SK-N-SH (cell line): Measurements from ENCODE around the gene HTR3E. TPM values are rescaled to one million over a fixed set of nuclear protein-coding genes. Genes with fewer than 3 reads are reported as not detected.

Experiments
- CTCF ChIA-PET: fragments of 300-600, 350-600 bp; formaldehyde crosslinking; extraction: SDS; loops from one replicate; lab custom pipeline; 2021; lab: Yijun Ruan, JAX
- POLR2A ChIA-PET: fragments of 350-600 bp; sonication (Branson Sonifier 250); formaldehyde crosslinking; extraction: SDS; loops from one replicate; lab custom pipeline; 2020; ENCODE audit warnings: antibody characterized with exemption, inconsistent platforms; lab: Yijun Ruan, JAX
- DNase-seq: peaks from one replicate; pipeline ENCODE4 v3.0.0; 2012
- H2AFZ ChIP-seq: fragments of 200-600 bp; sonication (generic); 2 replicates; pipeline ENCODE4 v1.8.1; 2016; ENCODE audit warnings: antibody characterized with exemption, mild to moderate bottlenecking, low read depth
- H3F3A ChIP-seq: fragments of 200-600 bp; sonication (generic); replicated peaks from 2 replicates; pipeline ENCODE3; 2016; ENCODE audit warnings: antibody characterized with exemption, mild to moderate bottlenecking; ENCODE audit not compliant: insufficient read depth
- H3K27ac ChIP-seq, 2 experiments: fragments of 200-500 bp in 1 of 2; fragments of 200-600 bp in 1 of 2; sonication (Bioruptor generic) in 1 of 2; sonication (generic), shearing (Covaris generic) in 1 of 2; 2 replicates each; pipeline versions ENCODE4 v1.5.1 to v1.6.1; 2014 to 2016; ENCODE audit warnings: low read depth in 2 of 2, inconsistent platforms in 1 of 2, low read length in 1 of 2, mild to moderate bottlenecking in 1 of 2, mixed read lengths in 1 of 2
- H3K27me3 ChIP-seq: fragments of 200-600 bp; sonication (generic), shearing (Covaris generic); 2 replicates; pipeline ENCODE4 v1.6.1; 2016; ENCODE audit warnings: mixed run types; ENCODE audit not compliant: insufficient read depth
- H3K36me3 ChIP-seq, 2 experiments: fragments of 200-500 bp in 1 of 2; fragments of 200-600 bp in 1 of 2; sonication (Bioruptor generic) in 1 of 2; sonication (generic) in 1 of 2; replicated peaks in 1 of 2; 2 replicates each; pipeline versions ENCODE3 to v1.5.1; 2014 to 2016; ENCODE audit warnings: low read length in 1 of 2, mild to moderate bottlenecking in 1 of 2; ENCODE audit not compliant: insufficient read depth in 2 of 2, control insufficient read depth in 1 of 2
- H3K4me1 ChIP-seq, 2 experiments: fragments of 200-500 bp in 1 of 2; fragments of 200-600 bp in 1 of 2; sonication (Bioruptor generic) in 1 of 2; sonication (generic), shearing (Covaris generic) in 1 of 2; 2 replicates each; pipeline versions ENCODE4 v1.5.1 to v1.6.1; 2014 to 2016; ENCODE audit warnings: low read depth in 1 of 2, low read length in 1 of 2, mixed run types in 1 of 2; ENCODE audit not compliant: insufficient read depth in 2 of 2, control insufficient read depth in 1 of 2
- H3K4me2 ChIP-seq: fragments of 200-600 bp; sonication (generic), shearing (Covaris generic); 2 replicates; pipeline ENCODE4 v1.6.1; 2017; ENCODE audit warnings: mixed run types
- H3K4me3 ChIP-seq, 2 experiments: fragments of 200-500 bp in 1 of 2; fragments of 200-600 bp in 1 of 2; sonication (Bioruptor generic) in 1 of 2; sonication (generic), shearing (Covaris generic) in 1 of 2; 2 replicates each; pipeline versions ENCODE4 v1.5.1 to v1.8.1; 2014 to 2016; ENCODE audit warnings: low read depth in 2 of 2, inconsistent platforms in 1 of 2, low read length in 1 of 2, mild to moderate bottlenecking in 1 of 2, mixed read lengths in 1 of 2, moderate library complexity in 1 of 2
- H3K79me2 ChIP-seq: fragments of 200-600 bp; sonication (generic); 2 replicates; pipeline ENCODE4 v1.8.1; 2017; ENCODE audit warnings: mild to moderate bottlenecking; ENCODE audit not compliant: insufficient read depth
- H3K9ac ChIP-seq: fragments of 200-600 bp; sonication (generic); 2 replicates; pipeline ENCODE4 v1.6.1; 2017; ENCODE audit warnings: mixed run types
- H3K9me2 ChIP-seq: fragments of 200-600 bp; sonication (generic); 2 replicates; pipeline ENCODE4 v1.6.1; 2017; ENCODE audit warnings: mixed run types
- H3K9me3 ChIP-seq: fragments of 200-600 bp; sonication (generic); 2 replicates; pipeline ENCODE4 v1.6.1; 2017; ENCODE audit warnings: mixed run types, mild to moderate bottlenecking, moderate library complexity
- H4K20me1 ChIP-seq: fragments of 200-600 bp; sonication (generic); 2 replicates; pipeline ENCODE4 v1.6.1; 2017; ENCODE audit warnings: mild to moderate bottlenecking, mixed run types; ENCODE audit not compliant: insufficient read depth
- ELF1 ChIP-seq: IDR thresholded peaks from 2 replicates; pipeline ENCODE4 v1.4.0; 2012
- EP300 ChIP-seq, 2 experiments: IDR thresholded peaks; 2 replicates each; pipeline versions ENCODE4 v1.4.0 to v1.6.1; 2012; ENCODE audit warnings: borderline replicate concordance in 1 of 2, low read depth in 1 of 2, low read length in 1 of 2
- FOSL2 ChIP-seq: IDR thresholded peaks from 2 replicates; pipeline ENCODE4 v1.4.0; 2012; ENCODE audit warnings: low read depth, mild to moderate bottlenecking, moderate library complexity, borderline replicate concordance
- FOXM1 ChIP-seq: IDR thresholded peaks from 2 replicates; pipeline ENCODE4 v1.4.0; 2012; ENCODE audit warnings: low read depth, mild to moderate bottlenecking
- GATA2 ChIP-seq: sonication (generic); formaldehyde crosslinking; IDR thresholded peaks from 2 replicates; pipeline ENCODE4 v1.5.0; 2020; ENCODE audit warnings: mild to moderate bottlenecking, missing genetic modification reagents
- IRF3 ChIP-seq: fragments of 150-350 bp; IDR thresholded peaks from 2 replicates; pipeline ENCODE4 v1.6.1; 2016; ENCODE audit warnings: mild to moderate bottlenecking, low read depth, low read length
- MAX ChIP-seq: IDR thresholded peaks from 2 replicates; pipeline ENCODE4 v1.4.0; 2012; ENCODE audit warnings: low read depth
- NRF1 ChIP-seq: IDR thresholded peaks from 2 replicates; pipeline ENCODE4 v1.6.1; 2012; ENCODE audit warnings: low read depth, mild to moderate bottlenecking, low read length
- POLR2AphosphoS5 ChIP-seq: IDR thresholded peaks from 2 replicates; pipeline ENCODE4 v1.6.1; 2012; ENCODE audit warnings: low read depth, low read length
- RAD21 ChIP-seq: IDR thresholded peaks from 2 replicates; pipeline ENCODE4 v1.6.1; 2012; ENCODE audit warnings: mild to moderate bottlenecking, low read length
- REST ChIP-seq: IDR thresholded peaks from 2 replicates; pipeline ENCODE4 v1.6.1; 2012; ENCODE audit warnings: mild to moderate bottlenecking, low read depth, low read length, moderate library complexity
- RXRA ChIP-seq: IDR thresholded peaks from 2 replicates; pipeline ENCODE4 v1.4.0; 2012; ENCODE audit warnings: low read depth, mild to moderate bottlenecking, borderline replicate concordance
- TAF1 ChIP-seq: IDR thresholded peaks from 2 replicates; pipeline ENCODE4 v1.6.1; 2012; ENCODE audit warnings: low read depth, mild to moderate bottlenecking, low read length, moderate library complexity, borderline replicate concordance
- TCF12 ChIP-seq: IDR thresholded peaks from 2 replicates; pipeline ENCODE4 v1.4.0; 2012
- TEAD4 ChIP-seq: IDR thresholded peaks from 2 replicates; pipeline ENCODE4 v1.4.0; 2012; ENCODE audit warnings: mild to moderate bottlenecking, borderline replicate concordance; ENCODE audit not compliant: insufficient read depth
- USF1 ChIP-seq: IDR thresholded peaks from 2 replicates; pipeline ENCODE4 v1.4.0; 2012; ENCODE audit warnings: low read depth, borderline replicate concordance
- USF2 ChIP-seq: fragments of 150-350 bp; IDR thresholded peaks from 2 replicates; pipeline ENCODE4 v1.6.1; 2017; ENCODE audit warnings: antibody characterized with exemption, low read length, low read depth, borderline replicate concordance
- YY1 ChIP-seq: IDR thresholded peaks from 2 replicates; pipeline ENCODE4 v1.4.0; 2012; ENCODE audit warnings: low read depth, mild to moderate bottlenecking
- WGBS: methylation state at CpG from one replicate; pipeline ENCODE4 v1.1.6; 2017; ENCODE audit warnings: low lambda C conversion rate; 5-methylcytosine and 5-hydroxymethylcytosine counted together
- polyA plus RNA-seq, 3 experiments: library from polyadenylated mRNA; depleted of rRNA; stranded (reverse); fragments of >200 nt; gene quantifications; 2 replicates each; pipeline ENCODE4 v1.2.3, GENCODE V29; 2012

The HTR3E gene
- polyA plus RNA-seq, 1 of the 3 experiments (the other 2 are of a cell fraction), result not detected

GRCh38 chr3:184067573-184068055, 29.2 kb upstream of the HTR3E start:
- CTCF ChIA-PET, result no interaction called here
- no peak for DNase-seq
- TF ChIP-seq EP300 (IDR thresholded peaks at IDR 0.05; ENCODE audit: borderline replicate concordance in 1 of 2, low read depth in 1 of 2, low read length in 1 of 2), result no peak
- no peak for TF ChIP-seq RAD21
- TF ChIP-seq POLR2AphosphoS5, result no peak
- TF ChIP-seq YY1, result no peak
- TF ChIP-seq REST, result no peak
- no peak for TF ChIP-seq GATA2
- no peak for TF ChIP-seq ELF1
- no peak for TF ChIP-seq FOXM1
- TF ChIP-seq TCF12, result no peak
- no peak for TF ChIP-seq RXRA
- TF ChIP-seq MAX, result no peak
- no peak for TF ChIP-seq TAF1
- no peak for TF ChIP-seq USF2
- TF ChIP-seq FOSL2, result no peak
- TF ChIP-seq, all 33 proteins: peak for 0
- Histone ChIP-seq H3K36me3 (no peaks in the 10 kb centered on the region), H3F3A (no peaks in the 10 kb centered on the region), H3K27ac (no peak overlapping the region), H3K4me3 (no peak overlapping the region), H3K9me2 (no peaks in the 10 kb centered on the region), H3K4me2 (no peak overlapping the region), H4K20me1 (no peaks in the 10 kb centered on the region), H3K9ac (no peak overlapping the region), H3K9me3 (no peaks in the 10 kb centered on the region), H3K79me2 (no peaks in the 10 kb centered on the region), H3K4me1 (no peaks in the 10 kb centered on the region; a peak in 1 of 4 replicates), H2AFZ (no peak overlapping the region), H3K27me3 (no peaks in the 10 kb centered on the region)
- POLR2A ChIA-PET, result no interaction called here
- 66% methylated on average over 6 of the region's 6 CpGs for WGBS

- ChIA-PET CTCF (no interaction called here), POLR2A (no interaction called here)
- Histone ChIP-seq H3K4me1 (no peaks in the 10 kb centered on the region; a peak in 1 of 4 replicates), H3K36me3 (no peaks in the 10 kb centered on the region), H3F3A (no peaks in the 10 kb centered on the region), H3K4me2 (no peak overlapping the region), H3K9me3 (no peaks in the 10 kb centered on the region), H3K4me3 (no peak overlapping the region), H3K9ac (no peak overlapping the region), H4K20me1 (no peaks in the 10 kb centered on the region), H3K27me3 (no peaks in the 10 kb centered on the region), H3K79me2 (no peaks in the 10 kb centered on the region), H3K27ac (no peak overlapping the region), H2AFZ (no peak overlapping the region), H3K9me2 (no peaks in the 10 kb centered on the region)
- 67% methylated on average over 2 of the region's 5 CpGs for WGBS
- DNase-seq, result no peak
- no peak for TF ChIP-seq REST
- TF ChIP-seq POLR2AphosphoS5, result no peak
- TF ChIP-seq NRF1, result no peak
- no peak for TF ChIP-seq IRF3
- TF ChIP-seq USF1, result no peak
- TF ChIP-seq TEAD4, result no peak
These were observed 28.5 kb upstream of the HTR3E start for GRCh38 chr3:184068344-184068743.
